Aorta (tissue), 5 donors: Measurements from ENCODE around the gene KCNA5. TPM values are rescaled to one million over a fixed set of nuclear protein-coding genes. Genes with fewer than 3 reads are reported as not detected.
A peak's percentile ranks its signal among the peaks of the same experiment; 100 is the strongest.

ENCODE experiments used
- ATAC-seq: fragments of 200-7000 bp; cut with Tn5 transposase; one replicate; pipeline ENCODE4 v1.9.1; 2022; ENCODE audit warnings: moderate library complexity; ENCODE audit not compliant: low FRiP score
- DNase-seq, 2 donors: peaks; one replicate each; pipeline ENCODE4 v3.0.0-alpha.2; 2020
- H3K27ac ChIP-seq, 2 donors: one replicate each; pipeline ENCODE4 v1.5.1; 2013; ENCODE audit warnings: low read length in 2 of 2, mild to moderate bottlenecking in 2 of 2, moderate library complexity in 2 of 2, control low read depth in 1 of 2, inconsistent platforms in 1 of 2, low read depth in 1 of 2
- H3K27me3 ChIP-seq, 2 donors: one replicate each; pipeline ENCODE4 v1.6.1; 2013; ENCODE audit warnings: control low read depth in 1 of 2, low read length in 1 of 2, mild to moderate bottlenecking in 1 of 2, moderate library complexity in 1 of 2; ENCODE audit not compliant: insufficient read depth in 2 of 2, control insufficient read depth in 1 of 2
- H3K36me3 ChIP-seq, 2 donors: one replicate each; pipeline ENCODE4 v1.6.1; 2013; ENCODE audit warnings: control low read depth in 1 of 2, low read length in 1 of 2, mild to moderate bottlenecking in 1 of 2; ENCODE audit not compliant: insufficient read depth in 2 of 2, control insufficient read depth in 1 of 2
- H3K4me1 ChIP-seq, 2 donors: one replicate each; pipeline ENCODE4 v1.6.1; 2013; ENCODE audit warnings: low read length in 2 of 2, control low read depth in 1 of 2, mild to moderate bottlenecking in 1 of 2, moderate library complexity in 1 of 2; ENCODE audit not compliant: insufficient read depth in 2 of 2, control insufficient read depth in 1 of 2
- H3K4me3 ChIP-seq, 2 donors: one replicate each; pipeline ENCODE4 v1.5.1; 2013; ENCODE audit warnings: low read length in 2 of 2, control low read depth in 1 of 2, mild to moderate bottlenecking in 1 of 2
- H3K9me3 ChIP-seq: one replicate; pipeline ENCODE4 v1.6.1; 2013; ENCODE audit warnings: mild to moderate bottlenecking, low read length; ENCODE audit not compliant: control insufficient read depth
- WGBS, 2 donors: extraction: QIAGEN DNeasy Blood & Tissue Kit; methylation state at CpG; one replicate each; pipeline ENCODE4 v1.1.7; 2013; 5-methylcytosine and 5-hydroxymethylcytosine counted together
- intact Hi-C, 2 donors: fragments of 100-400 bp; cut with DNase I; formaldehyde crosslinking; loops; one replicate each; pipeline versions ENCODE4 v1.14.2 to v1.15.0; 2022
- polyA plus RNA-seq, 2 donors: library from polyadenylated mRNA; stranded (reverse); fragments of 200-250 nt; gene quantifications; one replicate each; pipeline ENCODE4 v1.2.3, GENCODE V29; 2013
- total RNA-seq, 2 donors: library from RNA; stranded (reverse); fragmentation: NEBNext Ultra II Directional; extraction: Animal tissue kit (Norgen Biotek cat#: 25700); gene quantifications; one replicate each; pipeline ENCODE4 v1.2.1, GENCODE V29; 2021
- donor health status: healthy with polysubstance abuse.
- donor health status: Bipolar disorder and iron deficiency.
- donor health status: DM: no; HTN: no; CAD: no.
- donor health status: DM: no; HTN: no; CAD: no.
- donor health status: DM: yes; HTN: yes; CAD: no.

Gene KCNA5
- total and polyA plus RNA-seq, 4 donors = 2.4 to 84.9 (median 49.1) TPM

- no peak overlapping the region for H3K27ac ChIP-seq
- ATAC-seq = peak; percentile 63
- H3K36me3 ChIP-seq = no peaks in the 10 kb centered on the region
- 16 to 21% methylated on average over 10 to 12 of the region's 12 CpGs for WGBS, 2 donors
- H3K9me3 ChIP-seq = no peaks in the 10 kb centered on the region
- H3K4me3 ChIP-seq = no peak overlapping the region
- intact Hi-C loops = loop anchor here (1.0 to 10.0 kb wide), 6 partner anchors 62 to 412 kb away; partner anchors contain the start of gene NTF3 (in 1 of the 2)
- H3K4me1 ChIP-seq = peaks cover 0 to 2% of the 10 kb centered on the region in 2 donors
- H3K27me3 ChIP-seq = no peaks in the 10 kb centered on the region
- peak in 1 of 2 donors; percentile 81 for DNase-seq
Measured at GRCh38 chr12:5022465-5023061, 21.1 kb upstream of the KCNA5 start.

GRCh38 chr12:5023842-5024241 lies 19.8 kb upstream of the KCNA5 start:
- Histone ChIP-seq H3K27me3 (no peaks in the 10 kb centered on the region), H3K36me3 (no peaks in the 10 kb centered on the region), H3K4me3 (no peak overlapping the region), H3K9me3 (no peaks in the 10 kb centered on the region), H3K27ac (no peak overlapping the region), H3K4me1 (peaks cover 0 to 2% of the 10 kb centered on the region in 2 donors)
- ATAC-seq (no peak), DNase-seq (no peak)
- intact Hi-C loops = loop anchor here (2.0 to 10.0 kb wide), 5 partner anchors 61 to 411 kb away; partner anchors contain the start of gene NTF3 (in 1 of the 2)
- 89 to 90% methylated on average over 6 of the region's 6 CpGs for WGBS, 2 donors

- H3K4me3 ChIP-seq = no peak overlapping the region
- no peaks in the 10 kb centered on the region for H3K27me3 ChIP-seq
- no peaks in the 10 kb centered on the region for H3K36me3 ChIP-seq
- peak overlapping the region; percentile 17 to 50 for H3K27ac ChIP-seq
- H3K9me3 ChIP-seq = no peaks in the 10 kb centered on the region
- peaks cover 0 to 2% of the 10 kb centered on the region in 2 donors for H3K4me1 ChIP-seq
- DNase-seq = peak in 1 of 2 donors; percentile 71
- intact Hi-C loops = loop anchor here (1.0 to 10.0 kb wide), 6 partner anchors 14 to 408 kb away; partner anchors contain the start of gene NTF3 (in 1 of the 2)
- ATAC-seq = no peak
- 24 to 27% methylated on average over 4 of the region's 4 CpGs for WGBS, 2 donors
Measured at GRCh38 chr12:5026342-5026938, 17.2 kb upstream of the KCNA5 start.

GRCh38 chr12:5027046-5027821 lies 16.4 kb upstream of the KCNA5 start:
- 80 to 83% methylated on average over 4 of the region's 4 CpGs for WGBS, 2 donors
- peaks cover 0 to 2% of the 10 kb centered on the region in 2 donors for H3K4me1 ChIP-seq
- peak overlapping the region in 1 of 2 donors; percentile 50 for H3K27ac ChIP-seq
- H3K36me3 ChIP-seq = no peaks in the 10 kb centered on the region
- DNase-seq (no peak), ATAC-seq (no peak)
- no peaks in the 10 kb centered on the region for H3K9me3 ChIP-seq
- H3K27me3 ChIP-seq = no peaks in the 10 kb centered on the region
- H3K4me3 ChIP-seq = no peak overlapping the region
- intact Hi-C loops = loop anchor here (2.0 to 10.0 kb wide), 5 partner anchors 14 to 408 kb away; partner anchors contain the start of gene NTF3 (in 1 of the 2)

GRCh38 chr12:5030066-5030465 lies 13.6 kb upstream of the KCNA5 start:
- H3K9me3 ChIP-seq = no peaks in the 10 kb centered on the region
- no peaks in the 10 kb centered on the region for H3K36me3 ChIP-seq
- H3K4me1 ChIP-seq = no peaks in the 10 kb centered on the region
- H3K27ac ChIP-seq = no peak overlapping the region
- H3K4me3 ChIP-seq = no peak overlapping the region
- ATAC-seq (no peak), DNase-seq (no peak)
- no peaks in the 10 kb centered on the region for H3K27me3 ChIP-seq
- intact Hi-C loops = no loop called here

GRCh38 chr12:5031242-5031641 lies 12.4 kb upstream of the KCNA5 start:
- no peaks in the 10 kb centered on the region for H3K27me3 ChIP-seq
- 95 to 97% methylated on average over 6 of the region's 6 CpGs for WGBS, 2 donors
- no peak for ATAC-seq

GRCh38 chr12:5031958-5032357 lies 11.7 kb upstream of the KCNA5 start:
- DNase-seq = no peak
- no peaks in the 10 kb centered on the region for H3K4me1 ChIP-seq
- intact Hi-C loops = no loop called here
- H3K4me3 ChIP-seq = no peak overlapping the region
- no peak overlapping the region for H3K27ac ChIP-seq
- H3K9me3 ChIP-seq = no peaks in the 10 kb centered on the region
- WGBS, 2 donors = 92 to 99% methylated on average over 3 of the region's 3 CpGs
- H3K27me3 ChIP-seq = no peaks in the 10 kb centered on the region
- no peak for ATAC-seq
- no peaks in the 10 kb centered on the region for H3K36me3 ChIP-seq

More at GRCh38 chr12:5031242-5031641, 12.4 kb upstream of the KCNA5 start:
- H3K27ac ChIP-seq = no peak overlapping the region
- no peak for DNase-seq
- intact Hi-C loops = no loop called here
- no peaks in the 10 kb centered on the region for H3K36me3 ChIP-seq
- no peaks in the 10 kb centered on the region for H3K9me3 ChIP-seq
- H3K4me1 ChIP-seq = no peaks in the 10 kb centered on the region
- H3K4me3 ChIP-seq = no peak overlapping the region

GRCh38 chr12:5032821-5033220 lies 10.9 kb upstream of the KCNA5 start:
- Histone ChIP-seq H3K27me3 (no peaks in the 10 kb centered on the region), H3K9me3 (no peaks in the 10 kb centered on the region), H3K36me3 (no peaks in the 10 kb centered on the region), H3K4me3 (no peak overlapping the region), H3K4me1 (no peaks in the 10 kb centered on the region), H3K27ac (peak overlapping the region in 1 of 2 donors; percentile 66)
- intact Hi-C loops = no loop called here
- ATAC-seq = no peak
- WGBS, 2 donors = 96 to 97% methylated on average over 11 of the region's 11 CpGs
- no peak for DNase-seq
